Hepatocyte (in vitro differentiated cells): ENCODE results near the gene TEKT5. TPM values are rescaled to one million over a fixed set of nuclear protein-coding genes. Genes with fewer than 3 reads are reported as not detected.
A peak's percentile ranks its signal among the peaks of the same experiment; 100 is the strongest.

Source experiments
- DNase-seq: peaks from one replicate; pipeline ENCODE4 v3.0.0-alpha.2; 2016; ENCODE audit warnings: low spot score
- H2AFZ ChIP-seq: fragments of 200-600 bp; sonication (generic); 2 replicates; pipeline ENCODE4 v1.6.0; 2016; ENCODE audit warnings: antibody characterized with exemption, mild to moderate bottlenecking
- H3K27ac ChIP-seq: fragments of 200-600 bp; sonication (generic); 2 replicates; pipeline ENCODE4 v1.5.1; 2016; ENCODE audit warnings: mild to moderate bottlenecking
- H3K27me3 ChIP-seq: fragments of 200-600 bp; sonication (generic); 2 replicates; pipeline ENCODE4 v1.6.1; 2016
- H3K36me3 ChIP-seq: fragments of 200-600 bp; sonication (generic); replicated peaks from 2 replicates; pipeline ENCODE4 v1.5.1; 2016; ENCODE audit warnings: low read depth; ENCODE audit not compliant: insufficient read depth
- H3K4me1 ChIP-seq: fragments of 200-600 bp; sonication (generic); 2 replicates; pipeline ENCODE4 v1.5.1; 2016; ENCODE audit warnings: mild to moderate bottlenecking, moderate library complexity; ENCODE audit not compliant: insufficient read depth
- H3K4me2 ChIP-seq: fragments of 200-600 bp; sonication (generic); 2 replicates; pipeline ENCODE4 v1.6.0; 2016
- H3K4me3 ChIP-seq: fragments of 200-600 bp; sonication (generic); 2 replicates; pipeline ENCODE4 v1.5.1; 2016; ENCODE audit warnings: mild to moderate bottlenecking
- H3K79me2 ChIP-seq: fragments of 200-600 bp; sonication (generic); 2 replicates; pipeline ENCODE4 v1.6.0; 2017; ENCODE audit warnings: mild to moderate bottlenecking
- H3K9me2 ChIP-seq: fragments of 200-600 bp; sonication (generic); replicated peaks from 2 replicates; pipeline ENCODE4 v1.6.0; 2017; ENCODE audit warnings: mild to moderate bottlenecking; ENCODE audit not compliant: insufficient read depth
- H3K9me3 ChIP-seq: fragments of 200-600 bp; sonication (generic); 2 replicates; pipeline ENCODE4 v1.5.1; 2016; ENCODE audit warnings: low read depth, mild to moderate bottlenecking
- H4K20me1 ChIP-seq: fragments of 200-600 bp; sonication (generic); 2 replicates; pipeline ENCODE4 v1.6.0; 2016; ENCODE audit warnings: mild to moderate bottlenecking; ENCODE audit not compliant: insufficient read depth, poor library complexity, severe bottlenecking
- CTCF ChIP-seq: fragments of 200-600 bp; sonication (generic); IDR thresholded peaks from 2 replicates; pipeline ENCODE4 v1.5.1; 2016; ENCODE audit warnings: antibody characterized with exemption, mild to moderate bottlenecking; ENCODE audit not compliant: poor library complexity
- EZH2 ChIP-seq: fragments of 200-600 bp; sonication (generic); IDR thresholded peaks from 2 replicates; pipeline ENCODE4 v1.6.1; 2016; ENCODE audit warnings: antibody characterized with exemption, mild to moderate bottlenecking, borderline replicate concordance
- EZH2phosphoT487 ChIP-seq: fragments of 200-600 bp; sonication (generic); IDR thresholded peaks from one replicate; pipeline ENCODE4 v1.6.1; 2018; ENCODE audit warnings: antibody characterized with exemption, mild to moderate bottlenecking, low read depth, moderate library complexity; ENCODE audit not compliant: unreplicated experiment, severe bottlenecking
- WGBS: methylation state at CpG from one replicate; pipeline ENCODE4 v1.1.6; 2016; ENCODE audit warnings: low lambda C conversion rate; ENCODE audit errors: missing lambda C conversion rate; 5-methylcytosine and 5-hydroxymethylcytosine counted together
- polyA plus RNA-seq: library from polyadenylated mRNA; unstranded; fragments of >200 nt; fragmentation: Nextera tagmentation; extraction: Ambion mirVana; gene quantifications from 2 replicates; pipeline ENCODE4 v1.2.1, GENCODE V29; 2016
- total RNA-seq: library from RNA; depleted of rRNA; stranded (reverse); fragments of >200 nt; gene quantifications from 2 replicates; pipeline ENCODE4 v1.2.3, GENCODE V29; 2014

Gene TEKT5
- total RNA-seq: not detected in 2 replicates
- not detected in 2 replicates for polyA plus RNA-seq

- WGBS: 82% methylated on average over 5 of the region's 5 CpGs
- Histone ChIP-seq H3K27ac (no peak within 1 kb of the TSS), H2AFZ (no peak within 1 kb of the TSS), H3K36me3 (no peaks in the 10 kb centered on the region), H3K4me2 (no peak within 1 kb of the TSS), H3K4me1 (no peaks in the 10 kb centered on the region), H3K27me3 (no peaks in the 10 kb centered on the region), H3K4me3 (no peak within 1 kb of the TSS), H3K79me2 (no peaks in the 10 kb centered on the region), H3K9me2 (no peaks in the 10 kb centered on the region), H3K9me3 (no peaks in the 10 kb centered on the region), H4K20me1 (no peaks in the 10 kb centered on the region)
- TF ChIP-seq EZH2 (no peak), CTCF (no peak), EZH2phosphoT487 (no peak)
- no peak for DNase-seq
Measured at GRCh38 chr16:10694830-10695229, at the start of gene TEKT5. Gene TEKT5 (minus strand): TSS chr16:10694930. CDS start chr16:10694873, 57 bp downstream.

GRCh38 chr16:10743610-10744369 lies 49.1 kb upstream of the TEKT5 start, which contains the start of gene NUBP1:
Gene NUBP1 (plus strand): TSS chr16:10743842. CDS start chr16:10743864, 22 bp downstream.
- no peaks in the 10 kb centered on the region for H3K9me2 ChIP-seq
- peak within 1 kb of the TSS; percentile 28 for H3K4me3 ChIP-seq
- peak within 1 kb of the TSS; percentile 66 for H2AFZ ChIP-seq
- H3K4me2 ChIP-seq: peak within 1 kb of the TSS; percentile 75
- no peaks in the 10 kb centered on the region for H3K79me2 ChIP-seq
- H3K4me1 ChIP-seq: peaks cover 9% of the 10 kb centered on the region
- no peaks in the 10 kb centered on the region for H3K27me3 ChIP-seq
- H3K27ac ChIP-seq: peak within 1 kb of the TSS; percentile 98
- no peaks in the 10 kb centered on the region for H3K36me3 ChIP-seq
- peak; percentile 99 for DNase-seq
- WGBS: under 1% methylated on average over 41 of the region's 57 CpGs
- no peaks in the 10 kb centered on the region for H4K20me1 ChIP-seq
- no peaks in the 10 kb centered on the region for H3K9me3 ChIP-seq
- no peak for TF ChIP-seq CTCF
- no peak for TF ChIP-seq EZH2phosphoT487
- TF ChIP-seq EZH2: no peak

- no peak overlapping the region for H3K4me3 ChIP-seq
- H3K9me2 ChIP-seq: no peaks in the 10 kb centered on the region
- H3K27ac ChIP-seq: peak overlapping the region; percentile 98
- no peaks in the 10 kb centered on the region for H3K27me3 ChIP-seq
- DNase-seq: no peak
- no peaks in the 10 kb centered on the region for H3K79me2 ChIP-seq
- H2AFZ ChIP-seq: peak overlapping the region; percentile 44
- H3K4me1 ChIP-seq: peaks cover 9% of the 10 kb centered on the region
- peak overlapping the region; percentile 75 for H3K4me2 ChIP-seq
- TF ChIP-seq CTCF (no peak), EZH2phosphoT487 (no peak), EZH2 (no peak)
- 51% methylated on average over 5 of the region's 5 CpGs for WGBS
- H3K36me3 ChIP-seq: no peaks in the 10 kb centered on the region
- H3K9me3 ChIP-seq: no peaks in the 10 kb centered on the region
- no peaks in the 10 kb centered on the region for H4K20me1 ChIP-seq
Measured at GRCh38 chr16:10743227-10743609, 48.5 kb upstream of the TEKT5 start.
